Activated T-cell treated with anti-CD3 and anti-CD28 coated beads for 24 hours (primary cell): ENCODE measurements around the gene CNNM3.

ENCODE experiments used
- DNase-seq: peaks from one replicate; pipeline ENCODE4 v3.0.0-alpha.2; 2020; ENCODE audit warnings: low read depth

CNNM3 gene

DNA sequence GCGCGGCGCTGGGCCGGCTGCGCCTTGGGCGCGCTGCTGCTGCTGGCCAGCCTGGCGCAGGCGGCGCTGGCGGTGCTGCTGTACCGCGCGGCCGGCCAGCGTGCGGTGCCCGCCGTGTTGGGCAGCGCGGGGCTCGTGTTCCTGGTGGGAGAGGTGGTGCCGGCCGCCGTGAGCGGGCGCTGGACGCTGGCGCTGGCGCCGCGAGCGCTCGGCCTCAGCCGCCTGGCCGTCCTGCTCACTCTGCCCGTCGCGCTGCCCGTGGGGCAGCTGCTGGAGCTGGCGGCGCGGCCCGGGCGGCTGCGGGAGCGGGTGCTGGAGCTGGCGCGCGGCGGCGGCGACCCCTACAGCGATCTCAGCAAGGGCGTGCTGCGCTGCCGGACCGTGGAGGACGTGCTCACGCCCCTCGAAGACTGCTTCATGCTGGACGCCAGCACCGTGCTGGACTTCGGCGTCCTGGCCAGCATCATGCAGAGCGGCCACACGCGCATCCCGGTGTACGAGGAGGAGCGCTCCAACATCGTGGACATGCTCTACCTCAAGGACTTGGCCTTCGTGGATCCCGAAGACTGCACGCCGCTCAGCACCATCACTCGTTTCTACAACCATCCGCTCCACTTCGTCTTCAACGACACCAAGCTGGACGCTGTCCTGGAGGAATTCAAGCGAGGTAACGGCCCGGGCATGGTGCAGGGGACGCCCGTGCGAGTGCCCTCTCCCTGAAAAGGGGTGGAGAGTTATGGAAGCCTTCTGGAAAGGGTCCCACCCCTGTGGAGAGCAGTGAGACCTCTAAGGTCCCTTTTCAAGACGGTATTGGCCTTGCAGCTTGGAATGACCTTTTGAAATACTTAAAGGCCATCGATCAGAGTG is 1.0 kb downstream of the CNNM3 start:
- DNase-seq = no peak

DNA sequence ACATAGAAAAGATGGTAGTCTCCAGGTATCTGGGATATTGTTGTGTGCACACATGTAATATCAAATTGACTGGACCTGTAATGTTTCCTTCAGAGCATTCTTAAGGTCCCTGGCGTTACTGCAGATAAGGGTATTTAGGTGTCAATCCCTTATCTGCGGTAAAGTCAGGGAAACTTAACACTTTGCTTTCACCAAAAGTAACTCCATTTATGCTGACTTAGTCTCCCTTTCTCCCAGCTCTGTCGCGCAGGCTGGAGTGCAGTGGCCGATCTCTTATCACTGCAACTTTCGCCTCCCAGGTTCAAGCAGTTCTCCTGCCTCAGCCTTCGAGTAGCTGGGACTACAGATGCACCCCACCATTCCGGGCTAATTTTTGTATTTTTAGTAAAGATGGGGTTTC is 1.8 kb downstream of the CNNM3 start:
- no peak for DNase-seq

DNA sequence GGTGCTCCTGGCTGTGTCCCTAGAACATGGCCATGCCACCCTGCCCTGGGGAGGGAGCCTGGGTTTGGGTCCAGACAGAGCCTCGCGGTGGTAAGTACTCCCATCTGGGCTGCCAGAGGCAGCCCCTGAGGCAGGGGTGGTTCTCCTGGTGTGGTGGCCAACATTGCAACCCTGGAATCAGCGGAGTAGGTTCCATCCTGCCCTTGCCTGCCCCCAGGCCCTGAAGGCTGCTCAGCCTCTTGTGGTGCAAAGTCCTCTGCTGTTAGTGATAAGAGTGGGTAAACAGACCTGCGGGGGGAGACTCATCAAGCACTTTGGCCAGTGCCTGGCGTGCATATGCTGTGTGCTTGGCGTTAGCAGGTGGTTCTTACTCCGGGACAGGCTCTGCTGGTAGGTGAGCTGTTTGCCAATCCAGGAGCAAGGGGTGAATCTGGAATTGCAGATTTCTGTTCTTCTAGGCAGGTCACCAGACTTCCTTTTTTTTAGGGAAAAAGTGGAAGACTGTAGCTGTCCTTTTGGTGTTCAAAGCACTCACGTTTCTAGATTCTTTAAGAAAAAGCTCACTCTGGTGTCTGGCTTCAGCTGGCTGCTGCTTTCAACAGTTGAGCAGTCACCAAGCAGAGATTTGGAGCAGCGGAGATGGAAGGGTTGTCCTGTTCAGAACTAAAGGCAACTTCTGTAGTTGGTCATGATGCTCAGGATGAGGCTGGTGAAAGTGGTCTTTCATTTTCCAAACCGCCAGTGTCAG is 3.2 kb downstream of the CNNM3 start:
- DNase-seq = no peak

DNA sequence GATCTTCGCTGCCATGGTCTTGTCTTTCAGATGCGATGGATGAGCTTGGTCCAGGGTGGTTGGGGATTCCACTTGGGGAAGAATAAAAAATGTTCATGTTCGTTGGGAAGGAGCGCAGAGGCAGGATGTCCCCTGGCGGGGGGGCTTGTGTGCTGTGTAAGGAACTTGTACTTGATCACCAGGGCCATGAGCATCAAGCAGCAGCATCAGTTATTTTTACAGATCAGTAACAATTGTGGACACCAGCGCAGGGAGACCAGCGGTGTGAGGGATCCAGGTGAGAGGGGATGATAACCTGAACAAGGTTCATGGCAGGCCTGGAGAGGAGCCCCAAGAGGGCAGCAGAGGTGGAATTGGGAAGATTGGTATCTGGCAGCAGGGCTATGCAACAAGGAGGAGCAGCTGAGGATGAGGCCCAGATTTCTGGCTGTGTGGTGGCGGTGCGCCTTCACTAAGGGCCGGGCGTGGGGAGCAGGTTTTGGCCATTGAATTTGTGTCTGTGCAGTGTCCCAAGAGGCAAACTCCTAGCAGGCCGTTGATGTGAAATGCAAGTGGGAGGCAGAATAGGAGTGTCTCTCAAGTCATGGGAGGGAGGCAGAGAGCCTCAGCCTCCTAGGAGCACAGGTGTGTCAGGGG is 3.9 kb downstream of the CNNM3 start:
- no peak for DNase-seq

DNA sequence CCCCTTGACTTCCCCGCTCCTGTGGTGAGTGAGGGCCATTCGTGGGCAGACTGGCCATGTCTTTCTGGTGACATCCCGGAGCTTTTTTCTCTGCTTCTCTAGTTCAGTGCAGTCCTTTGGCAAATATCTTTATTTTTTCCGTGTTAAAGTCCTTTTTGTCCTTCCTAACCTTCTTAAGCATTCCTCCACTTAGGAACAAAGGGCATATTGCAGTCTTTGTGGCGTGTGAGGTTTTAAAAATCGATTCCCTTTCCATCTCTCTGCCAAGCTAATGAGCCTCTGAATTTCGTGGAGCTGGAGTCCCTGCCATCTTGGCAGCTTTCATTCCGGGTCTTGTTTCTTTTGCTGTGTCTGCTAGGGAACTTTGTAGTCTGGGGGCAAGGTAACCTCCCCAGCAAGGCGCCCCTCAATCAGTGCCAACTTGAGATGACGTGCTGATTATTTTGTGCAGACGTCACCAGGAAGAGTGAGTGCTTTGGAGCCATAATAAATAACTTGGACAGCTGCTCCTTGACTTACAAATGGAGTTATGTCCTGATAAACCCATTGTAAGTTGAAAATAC is 5.1 kb downstream of the CNNM3 start:
- DNase-seq = no peak

DNA sequence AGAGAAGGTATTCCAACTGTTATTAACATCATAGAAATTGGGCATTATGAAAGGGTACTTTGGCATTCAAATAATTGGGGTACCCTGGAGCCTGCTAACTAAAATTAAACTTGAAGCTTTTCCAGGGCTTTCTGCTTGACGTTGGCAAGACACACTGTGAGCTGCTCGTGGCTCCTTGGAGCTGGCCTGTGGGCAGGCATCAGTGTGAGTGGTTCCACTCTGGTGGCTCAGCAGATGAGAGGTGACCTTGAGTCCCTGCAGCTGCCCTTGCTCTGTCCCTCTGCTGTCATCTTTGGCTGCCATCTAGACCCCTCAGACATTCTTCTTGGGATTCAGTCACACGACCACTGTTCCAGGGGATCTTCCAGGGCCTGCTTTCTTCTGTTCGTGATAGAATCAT is 6.7 kb downstream of the CNNM3 start:
- DNase-seq = no peak

DNA sequence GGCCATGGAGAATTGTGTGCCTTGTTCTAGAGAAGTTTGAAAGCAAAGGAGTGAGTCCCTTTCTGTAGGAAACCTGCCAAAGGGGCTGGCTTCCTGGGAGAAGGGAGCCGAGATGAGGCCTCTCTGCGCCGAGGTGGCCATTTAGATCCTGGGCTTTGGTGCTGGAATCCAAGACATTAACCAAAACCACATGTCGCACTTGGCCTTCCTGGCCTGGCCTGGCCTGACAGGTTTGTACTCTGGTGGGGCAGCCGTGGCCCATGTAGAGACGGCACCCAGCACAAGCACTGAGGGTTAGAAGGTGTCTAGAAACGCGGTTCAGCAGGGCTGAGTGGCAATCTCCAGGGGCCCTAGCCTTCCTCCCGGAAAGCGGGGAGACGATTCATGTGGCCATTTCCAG is 7.1 kb downstream of the CNNM3 start:
- no peak for DNase-seq

DNA sequence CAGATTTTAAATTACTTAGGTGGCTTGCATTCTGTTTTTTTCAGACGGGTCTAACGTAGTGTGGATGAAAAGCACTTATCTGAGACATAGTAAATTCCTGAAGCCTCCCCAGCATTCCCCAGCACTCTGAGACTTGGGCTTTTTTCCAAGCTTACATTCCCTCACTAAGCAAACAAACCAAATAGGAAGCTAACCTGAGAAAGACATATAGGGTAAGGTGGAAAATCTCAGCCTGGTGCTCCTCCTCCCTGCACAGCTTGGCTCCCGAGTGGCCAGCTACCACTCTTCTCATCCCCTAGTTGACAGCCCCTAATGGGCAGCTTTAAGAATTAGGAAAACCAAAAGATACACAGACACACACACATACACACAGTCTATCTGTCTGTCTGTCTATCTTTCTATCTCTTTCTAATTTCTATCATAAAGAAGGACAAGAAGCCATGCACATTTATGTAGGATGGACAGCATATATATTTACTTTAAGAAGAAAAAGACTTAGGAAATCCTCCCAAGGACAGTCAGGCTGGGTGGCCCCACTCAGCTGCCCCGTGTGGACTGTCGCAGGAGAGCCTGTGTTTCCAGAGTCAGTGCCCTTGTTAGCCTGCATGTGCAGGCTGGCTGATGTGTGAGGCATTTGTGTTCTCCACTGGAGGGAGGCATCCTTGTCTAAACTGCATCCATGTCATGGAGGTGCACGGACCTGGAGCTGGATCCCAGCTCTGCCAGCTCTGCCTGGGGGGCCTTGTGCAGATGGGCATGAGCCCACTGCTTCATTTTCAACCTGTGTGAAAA is 8.2 kb downstream of the CNNM3 start:
- no peak for DNase-seq

DNA sequence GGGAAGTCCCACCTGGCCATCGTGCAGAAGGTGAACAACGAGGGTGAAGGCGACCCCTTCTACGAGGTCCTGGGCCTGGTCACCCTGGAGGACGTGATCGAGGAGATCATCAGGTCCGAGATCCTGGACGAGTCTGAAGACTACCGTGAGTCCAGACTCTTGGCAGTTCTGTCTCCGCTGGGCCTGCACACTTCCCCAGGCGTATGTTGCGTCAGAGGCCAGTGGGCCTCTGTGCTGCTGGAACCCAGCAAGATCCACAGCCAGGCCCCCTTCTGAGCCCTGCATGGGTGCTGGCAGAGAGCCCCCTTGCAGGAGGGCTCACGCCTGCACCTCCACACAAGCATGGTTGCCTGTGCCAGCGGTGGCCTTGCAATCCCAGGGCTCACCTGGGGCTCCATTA is 9.0 kb downstream of the CNNM3 start:
- DNase-seq = no peak

DNA sequence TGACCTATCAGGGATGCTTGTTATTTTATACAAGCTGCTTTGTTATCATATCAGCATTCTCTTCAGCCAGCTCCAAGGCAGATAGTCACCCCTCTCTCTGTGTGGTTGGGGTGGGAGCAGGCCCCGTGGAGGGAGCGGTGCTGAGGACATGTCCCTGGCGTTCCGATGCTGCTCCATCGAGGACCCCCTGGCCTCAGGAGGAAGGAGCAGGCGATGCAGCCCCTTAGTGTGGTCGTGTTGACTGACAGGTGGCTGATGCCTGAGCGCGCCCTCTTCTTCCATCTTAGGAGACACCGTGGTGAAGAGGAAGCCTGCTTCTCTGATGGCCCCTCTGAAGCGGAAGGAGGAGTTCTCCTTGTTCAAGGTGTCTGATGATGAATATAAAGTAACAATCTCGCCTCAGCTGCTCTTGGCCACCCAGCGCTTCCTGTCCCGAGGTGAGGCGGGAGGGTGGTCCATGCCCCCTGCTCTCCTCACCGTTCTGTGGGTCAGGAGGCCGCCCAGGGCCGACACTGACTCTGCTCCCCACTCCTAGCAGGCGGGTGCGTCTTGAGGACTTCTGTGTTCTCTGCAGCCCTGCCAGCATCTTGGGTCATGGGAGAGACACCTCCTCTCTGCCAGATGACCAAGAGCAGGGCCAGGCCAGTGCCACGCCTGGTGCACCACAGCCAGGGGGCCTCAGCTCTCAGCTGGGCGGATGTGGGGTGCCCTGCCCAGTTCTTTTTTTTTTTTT is 10.6 kb downstream of the CNNM3 start:
- no peak for DNase-seq

DNA sequence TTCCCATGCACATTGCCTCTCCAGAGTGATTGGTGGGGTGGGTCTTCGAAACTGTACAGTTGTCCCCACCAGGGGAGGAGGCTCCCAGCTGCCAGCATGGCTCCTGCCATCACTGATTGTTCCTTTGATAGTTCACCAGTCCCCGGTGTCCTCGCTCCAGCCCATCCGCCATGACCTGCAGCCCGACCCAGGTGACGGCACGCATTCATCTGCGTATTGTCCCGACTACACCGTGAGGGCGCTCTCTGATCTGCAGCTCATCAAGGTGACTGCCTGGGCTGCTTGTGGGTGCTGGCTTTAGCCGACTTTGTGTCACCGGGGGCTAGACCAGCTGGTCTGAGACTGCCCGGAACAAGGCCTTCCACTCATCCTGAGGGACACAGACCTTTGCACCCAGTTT is 12.4 kb downstream of the CNNM3 start:
- no peak for DNase-seq

DNA sequence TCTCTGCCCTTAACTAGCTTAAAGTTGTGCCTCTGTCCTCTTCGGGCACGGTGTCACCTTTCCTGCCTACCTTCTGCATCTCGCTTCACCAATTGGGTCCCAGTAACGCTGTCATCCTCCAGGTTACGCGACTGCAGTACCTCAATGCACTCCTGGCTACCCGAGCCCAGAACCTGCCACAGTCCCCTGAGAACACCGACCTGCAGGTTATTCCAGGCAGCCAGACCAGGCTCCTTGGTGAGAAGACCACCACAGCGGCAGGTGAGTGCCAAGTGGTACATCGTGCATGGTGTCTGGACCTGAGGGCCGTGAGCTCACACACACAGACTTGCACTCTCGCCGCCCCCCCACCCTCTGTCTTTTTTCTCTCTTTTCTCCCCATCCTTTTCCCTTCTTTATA is 12.8 kb downstream of the CNNM3 start:
- DNase-seq = no peak

DNA sequence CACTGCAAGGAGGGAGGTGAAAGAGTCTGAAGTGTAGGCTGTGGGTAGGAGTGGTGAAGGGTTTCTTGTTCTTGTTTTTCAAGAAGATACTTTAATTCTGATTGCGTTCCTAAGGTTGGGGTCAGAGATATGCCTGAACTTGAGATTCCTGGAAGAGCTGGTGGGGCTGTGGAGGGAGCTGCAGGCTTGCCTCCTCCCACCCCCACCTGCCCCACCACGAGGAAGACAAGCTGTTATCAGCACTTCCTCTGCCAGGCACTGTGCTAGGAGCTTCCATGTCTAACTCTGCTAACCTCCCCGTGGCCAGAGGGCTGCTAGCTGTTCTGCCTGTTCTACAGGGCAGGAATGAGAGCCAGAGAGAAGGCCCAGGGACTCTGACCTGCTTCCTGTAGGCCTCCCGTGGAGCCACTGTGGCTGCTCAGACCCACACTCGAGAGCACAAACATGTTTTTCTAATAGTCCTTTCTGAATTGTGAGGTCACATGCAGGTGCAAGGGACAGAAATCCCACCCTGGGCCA is 14.0 kb downstream of the CNNM3 start:
- DNase-seq = no peak

DNA sequence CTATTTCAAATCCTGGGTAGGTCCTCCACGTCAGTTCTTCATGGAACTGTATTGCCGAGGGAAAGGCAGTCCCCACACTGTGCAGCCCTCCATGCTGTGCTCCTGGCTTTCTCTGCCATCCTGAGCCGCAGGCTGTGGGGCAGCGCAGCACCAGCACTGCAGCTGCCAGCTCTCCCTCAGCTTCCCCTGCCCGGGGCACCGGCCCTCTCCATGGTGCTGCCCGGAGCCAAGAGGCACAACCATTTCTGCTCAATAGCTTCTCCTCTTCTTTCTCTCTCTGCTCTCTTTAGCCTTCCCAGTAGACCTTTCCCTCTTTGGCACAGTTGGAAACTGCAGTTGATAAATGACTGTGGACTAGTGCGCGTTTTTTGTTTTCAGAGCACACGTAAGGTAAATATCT is 15.6 kb downstream of the CNNM3 start:
- DNase-seq = no peak

DNA sequence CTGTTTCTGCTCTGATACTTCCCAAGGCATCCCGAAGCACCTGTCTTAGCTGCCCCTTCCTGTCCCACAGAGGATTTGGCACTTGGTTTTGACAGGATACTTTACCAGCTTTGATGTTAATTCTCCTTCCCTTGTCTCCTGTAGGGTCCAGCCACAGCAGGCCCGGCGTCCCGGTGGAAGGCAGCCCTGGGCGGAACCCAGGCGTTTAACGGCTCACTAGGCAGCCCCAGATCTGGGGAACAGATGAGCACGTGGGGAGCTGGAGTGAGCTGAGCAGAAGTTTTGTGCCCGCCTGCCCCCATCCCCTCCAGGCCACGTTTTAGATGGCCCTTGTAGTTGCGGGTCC is 16.3 kb downstream of the CNNM3 start:
- DNase-seq = no peak

DNA sequence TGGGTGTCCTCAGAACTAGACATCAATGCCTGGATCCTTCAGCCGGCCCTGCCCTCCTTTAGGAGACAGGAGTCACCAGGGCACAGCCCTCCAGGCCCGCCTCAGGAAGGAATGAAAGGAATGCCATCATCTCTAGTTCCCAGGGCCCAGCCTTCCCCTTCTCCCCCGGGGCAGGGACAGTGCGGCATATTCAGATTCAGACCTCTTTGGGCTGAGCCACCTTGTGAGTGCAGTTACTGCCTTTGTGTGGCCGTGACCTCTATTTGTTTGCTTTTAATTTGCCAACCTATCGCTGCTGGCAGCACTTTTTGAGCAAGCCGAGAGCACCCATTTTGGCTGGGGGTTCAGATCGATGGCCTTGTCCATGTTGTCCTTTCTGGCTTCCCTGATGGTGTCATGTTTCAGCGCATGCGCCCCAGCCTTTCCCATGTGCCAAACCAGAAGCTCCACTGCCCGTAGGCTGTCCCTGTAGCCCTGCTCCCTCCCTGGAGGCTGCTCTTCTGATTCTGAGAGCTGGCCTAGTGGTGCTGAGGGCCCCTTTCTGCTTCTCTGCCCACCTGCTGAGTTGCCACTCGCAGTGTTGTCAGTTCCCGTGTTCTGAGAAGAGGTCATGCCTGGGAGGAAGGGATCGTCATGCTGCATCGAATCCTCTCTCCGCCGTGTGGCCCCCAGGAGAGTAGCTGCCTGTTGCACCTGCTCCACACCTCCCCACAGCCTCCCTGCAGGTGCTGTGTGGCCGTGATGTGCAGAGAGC is 16.9 kb downstream of the CNNM3 start:
- DNase-seq = no peak

DNA sequence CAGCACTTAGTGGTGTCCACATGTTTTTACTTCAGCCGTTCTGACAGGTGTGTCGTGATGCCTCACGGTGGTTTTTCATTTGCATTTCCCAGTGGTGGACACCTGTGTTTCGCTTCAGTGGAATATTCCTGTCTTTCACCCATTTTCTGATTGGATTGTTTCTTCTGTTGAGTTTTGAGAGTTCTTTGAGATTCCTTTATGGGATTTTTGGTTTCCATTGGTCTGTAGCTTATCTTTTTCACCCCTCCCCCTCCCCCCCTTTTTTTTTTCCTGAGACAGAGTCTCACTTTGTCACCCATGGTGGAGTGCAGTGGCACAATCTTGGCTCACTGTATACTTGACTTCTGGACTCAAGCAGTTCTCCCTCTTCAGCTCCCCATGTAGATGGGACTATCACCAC is 19.8 kb downstream of the CNNM3 start:
- no peak for DNase-seq

DNA sequence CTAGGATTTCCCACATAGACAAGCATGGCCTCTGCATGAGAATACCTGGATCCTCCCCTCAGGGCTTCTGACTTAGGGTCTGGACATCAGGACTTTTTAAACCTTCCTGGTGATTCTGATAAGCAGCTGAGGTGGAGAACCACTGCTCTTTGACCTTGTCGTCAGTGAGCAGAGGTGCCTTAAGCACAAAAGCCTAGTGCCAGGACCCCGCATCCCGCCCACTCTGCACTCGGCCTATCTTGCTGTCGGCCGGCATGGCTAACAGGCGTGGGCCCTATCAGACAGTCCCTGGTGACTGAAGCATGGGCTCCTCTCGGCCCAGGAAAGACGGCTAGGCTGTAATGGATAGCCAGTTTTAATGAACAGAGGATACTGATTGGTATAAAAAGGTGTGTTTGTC is 21.5 kb downstream of the CNNM3 start:
- no peak for DNase-seq

DNA sequence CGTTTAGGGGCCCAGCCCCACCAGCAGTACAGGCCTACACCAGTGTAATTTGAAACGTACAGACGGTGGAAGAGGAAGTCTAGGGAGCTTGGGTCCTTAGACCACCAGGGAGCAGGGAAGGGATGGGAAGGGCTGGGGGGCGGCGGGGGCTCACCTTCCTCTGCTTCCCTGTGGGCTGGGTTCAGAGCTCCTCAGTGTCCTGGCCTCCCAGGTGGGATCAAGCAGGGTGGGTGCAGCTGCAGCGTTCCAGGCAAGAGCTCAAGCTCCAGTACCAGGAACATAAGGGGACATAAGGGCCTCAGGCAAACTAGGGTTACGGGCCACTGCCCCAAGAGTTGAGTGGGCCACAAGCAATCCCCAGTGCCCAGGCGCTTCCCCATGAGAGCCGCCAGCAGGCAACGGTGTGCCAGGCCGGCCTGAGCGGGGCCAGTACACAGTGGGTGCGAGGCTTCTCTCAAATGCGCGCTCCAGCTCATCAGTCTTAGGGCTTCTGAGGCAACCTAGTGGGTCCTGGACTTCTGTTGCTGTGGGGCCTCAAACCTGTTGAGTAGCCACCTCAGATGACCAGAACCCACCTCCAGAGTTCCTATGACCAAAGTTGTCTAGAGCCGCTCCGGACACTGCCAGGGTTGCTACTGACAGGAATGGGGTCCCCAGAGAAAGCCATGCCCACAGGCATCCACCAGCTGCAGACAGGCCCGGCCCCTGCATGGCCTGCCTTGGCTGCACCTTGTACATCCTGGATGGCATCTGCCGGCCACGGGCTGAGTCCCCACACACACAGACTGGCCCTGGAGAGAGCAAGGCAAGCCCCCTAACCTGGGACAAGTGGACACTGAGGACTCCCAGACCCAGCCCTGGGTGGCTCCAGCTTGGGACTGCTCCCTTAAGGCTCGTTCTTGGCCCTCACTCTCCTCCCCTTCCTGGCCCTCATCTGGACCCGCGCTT is 22.6 kb downstream of the CNNM3 start:
- no peak for DNase-seq
